Fibroblast of mammary gland (primary cell): ENCODE measurements around the gene OLIG3.

ENCODE experiments used
- DNase-seq: peaks from one replicate; pipeline ENCODE4 v3.0.0-alpha.2; 2010; ENCODE audit warnings: low read depth
- H3K4me3 ChIP-seq: 2 replicates; pipeline ENCODE4 v1.5.1; 2011; ENCODE audit warnings: low read depth, mild to moderate bottlenecking, low read length, moderate library complexity; ENCODE audit not compliant: control insufficient read depth
- CTCF ChIP-seq: conservative IDR thresholded peaks from 2 replicates; pipeline ENCODE4 v1.5.1; 2011; ENCODE audit warnings: low read depth, low read length, inconsistent platforms; ENCODE audit not compliant: control insufficient read depth, insufficient read depth

OLIG3 gene

GRCh38 chr6:137496368-137496767, 2.2 kb upstream of the OLIG3 start:
- no peak for DNase-seq
- TF ChIP-seq CTCF: no peak
- H3K4me3 ChIP-seq: no peak overlapping the region

GRCh38 chr6:137495703-137496336, 1.6 kb upstream of the OLIG3 start:
- no peak overlapping the region for H3K4me3 ChIP-seq
- TF ChIP-seq CTCF: no peak
- DNase-seq: no peak

- TF ChIP-seq CTCF: no peak
- H3K4me3 ChIP-seq: no peak overlapping the region
- no peak for DNase-seq
These were observed 951 bp upstream of the OLIG3 start for GRCh38 chr6:137494988-137495702.

GRCh38 chr6:137493218-137494038, 766 bp downstream of the OLIG3 start:
- H3K4me3 ChIP-seq: no peak overlapping the region
- DNase-seq: peak; percentile 3

GRCh38 chr6:137492289-137493217, 1.6 kb downstream of the OLIG3 start:
- no peak for DNase-seq
- no peak overlapping the region for H3K4me3 ChIP-seq
- no peak for TF ChIP-seq CTCF

More at GRCh38 chr6:137493218-137494038, 766 bp downstream of the OLIG3 start:
- no peak for TF ChIP-seq CTCF

- no peak overlapping the region for H3K4me3 ChIP-seq
- no peak for TF ChIP-seq CTCF
- no peak for DNase-seq
These were observed 2.7 kb downstream of the OLIG3 start for GRCh38 chr6:137491478-137491877.
